Measurements from ENCODE around the gene LARGE1. TPM values are rescaled to one million over a fixed set of nuclear protein-coding genes. Genes with fewer than 3 reads are reported as not detected.

The LARGE1 gene
- total RNA-seq, 1 donor from 2014 or later, result 81.2 TPM

- Mint-ChIP-seq H3K4me1 (ENCODE audit: low read depth, unreplicated experiment) (peaks cover 3% of the 10 kb centered on the region), H3K9me3 (ENCODE audit: unreplicated experiment) (peaks cover 13% of the 10 kb centered on the region), H3K36me3 (ENCODE audit: unreplicated experiment) (peaks cover 26% of the 10 kb centered on the region), H3K4me3 (ENCODE audit: unreplicated experiment) (no peak overlapping the region), H3K27me3 (ENCODE audit: unreplicated experiment) (peaks cover 4% of the 10 kb centered on the region), H3K27ac (ENCODE audit: unreplicated experiment) (no peak overlapping the region)
- no peak for DNase-seq
- TF ChIP-seq CTCF (IDR thresholded peaks at IDR 0.05; ENCODE audit: partially characterized antibody, unreplicated experiment), result no peak
These were observed 134.8 kb downstream of the LARGE1 start for GRCh38 chr22:33785283-33785968.

- Mint-ChIP-seq H3K4me3 (ENCODE audit: unreplicated experiment) (no peak overlapping the region), H3K9me3 (ENCODE audit: unreplicated experiment) (peaks cover 4% of the 10 kb centered on the region), H3K27ac (ENCODE audit: unreplicated experiment) (no peak overlapping the region), H3K27me3 (ENCODE audit: unreplicated experiment) (peaks cover 5% of the 10 kb centered on the region), H3K36me3 (ENCODE audit: unreplicated experiment) (no peaks in the 10 kb centered on the region), H3K4me1 (ENCODE audit: low read depth, unreplicated experiment) (peaks cover 4% of the 10 kb centered on the region)
- no peak for DNase-seq
- no peak for TF ChIP-seq CTCF (IDR thresholded peaks at IDR 0.05; ENCODE audit: partially characterized antibody, unreplicated experiment)
These were observed 138.9 kb downstream of the LARGE1 start for GRCh38 chr22:33781411-33781810.

- Mint-ChIP-seq H3K27me3 (ENCODE audit: unreplicated experiment) (peaks cover 5% of the 10 kb centered on the region), H3K9me3 (ENCODE audit: unreplicated experiment) (peaks cover 4% of the 10 kb centered on the region), H3K27ac (ENCODE audit: unreplicated experiment) (no peak overlapping the region), H3K4me3 (ENCODE audit: unreplicated experiment) (no peak overlapping the region), H3K4me1 (ENCODE audit: low read depth, unreplicated experiment) (peaks cover 4% of the 10 kb centered on the region), H3K36me3 (ENCODE audit: unreplicated experiment) (no peaks in the 10 kb centered on the region)
- no peak for TF ChIP-seq CTCF (IDR thresholded peaks at IDR 0.05; ENCODE audit: partially characterized antibody, unreplicated experiment)
- DNase-seq, result no peak
These were observed 139.6 kb downstream of the LARGE1 start for GRCh38 chr22:33780531-33781136.

DNA sequence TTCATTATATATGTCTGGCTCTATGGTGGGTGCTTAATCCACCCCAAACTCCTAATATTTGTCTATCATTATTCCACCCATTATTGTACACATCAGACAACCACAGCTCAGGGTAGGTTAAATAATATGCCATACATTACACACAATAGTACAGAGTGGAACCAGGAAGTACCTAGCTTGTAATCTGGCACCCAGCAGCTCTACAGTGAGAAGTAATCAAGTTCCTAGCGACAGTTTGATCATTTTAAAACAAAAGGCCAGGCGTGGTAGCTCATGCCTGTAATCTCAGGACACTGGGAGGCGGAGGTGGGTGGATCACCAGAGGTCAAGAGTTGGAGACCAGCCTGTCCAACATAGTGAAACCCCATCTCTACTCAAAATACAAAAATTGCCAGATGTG lies 141.0 kb downstream of the LARGE1 start:
- H3K4me1 Mint-ChIP-seq (ENCODE audit: low read depth, unreplicated experiment), result peaks cover 4% of the 10 kb centered on the region
- H3K36me3 Mint-ChIP-seq (ENCODE audit: unreplicated experiment), result no peaks in the 10 kb centered on the region
- H3K27me3 Mint-ChIP-seq (ENCODE audit: unreplicated experiment), result peaks cover 7% of the 10 kb centered on the region
- no peak overlapping the region for H3K4me3 Mint-ChIP-seq (ENCODE audit: unreplicated experiment)
- TF ChIP-seq CTCF (IDR thresholded peaks at IDR 0.05; ENCODE audit: partially characterized antibody, unreplicated experiment), result no peak
- H3K27ac Mint-ChIP-seq (ENCODE audit: unreplicated experiment), result no peak overlapping the region
- H3K9me3 Mint-ChIP-seq (ENCODE audit: unreplicated experiment), result peaks cover 4% of the 10 kb centered on the region
- no peak for DNase-seq

DNA sequence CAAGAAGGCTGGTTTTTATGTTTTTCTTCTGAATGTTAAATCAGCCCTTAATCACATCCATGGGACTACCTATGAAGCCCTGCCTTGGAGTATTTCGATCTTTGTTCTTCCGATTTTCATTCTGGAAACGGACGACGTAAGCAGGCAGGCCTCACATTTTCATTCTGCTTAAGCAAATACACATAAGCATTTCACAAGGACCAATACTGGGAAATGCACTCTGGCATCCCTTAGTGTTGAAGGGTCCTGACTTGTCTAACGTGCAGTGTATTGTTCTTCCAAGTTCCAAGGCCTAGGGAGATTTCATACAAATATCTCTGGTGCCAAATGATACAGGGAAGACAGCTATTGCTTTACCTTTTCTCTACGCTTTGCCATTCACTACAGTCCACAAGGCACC lies 143.8 kb downstream of the LARGE1 start:
- no peak for TF ChIP-seq CTCF (IDR thresholded peaks at IDR 0.05; ENCODE audit: partially characterized antibody, unreplicated experiment)
- peaks cover 4% of the 10 kb centered on the region for H3K9me3 Mint-ChIP-seq (ENCODE audit: unreplicated experiment)
- DNase-seq, result no peak
- no peak overlapping the region for H3K27ac Mint-ChIP-seq (ENCODE audit: unreplicated experiment)
- no peak overlapping the region for H3K4me3 Mint-ChIP-seq (ENCODE audit: unreplicated experiment)
- H3K36me3 Mint-ChIP-seq (ENCODE audit: unreplicated experiment), result no peaks in the 10 kb centered on the region
- peaks cover 3% of the 10 kb centered on the region for H3K4me1 Mint-ChIP-seq (ENCODE audit: low read depth, unreplicated experiment)
- H3K27me3 Mint-ChIP-seq (ENCODE audit: unreplicated experiment), result peaks cover 6% of the 10 kb centered on the region

All from glutamatergic neuron (in vitro differentiated cells).